HCT116 (cell line): Measurements from ENCODE around the gene VPS33A.

ENCODE experiments used
- ATF3 ChIP-seq: IDR thresholded peaks from 2 replicates; pipeline ENCODE4 v1.6.1; 2012
- CEBPB ChIP-seq: IDR thresholded peaks from 2 replicates; pipeline ENCODE4 v1.6.1; 2012; ENCODE audit warnings: low read depth
- EZH2 ChIP-seq: fragments of 200-600 bp; sonication (generic); IDR thresholded peaks from 2 replicates; pipeline ENCODE4 v1.6.1; 2017; ENCODE audit warnings: antibody characterized with exemption, mixed run types
- FOSL1 ChIP-seq: IDR thresholded peaks from 2 replicates; pipeline ENCODE4 v1.6.1; 2012; ENCODE audit warnings: low read depth
- POLR2A ChIP-seq: IDR thresholded peaks from 2 replicates; pipeline ENCODE4 v1.7.0; 2011; ENCODE audit warnings: borderline replicate concordance; ENCODE audit not compliant: insufficient read depth, insufficient read length; ENCODE audit errors: extremely low read depth
- POLR2AphosphoS5 ChIP-seq: IDR thresholded peaks from 2 replicates; pipeline ENCODE4 v1.6.1; 2011; ENCODE audit warnings: mild to moderate bottlenecking, low read depth, low read length, moderate library complexity
- SP1 ChIP-seq: IDR thresholded peaks from 2 replicates; pipeline ENCODE4 v1.6.1; 2012; ENCODE audit warnings: low read depth
- SRF ChIP-seq: IDR thresholded peaks from 2 replicates; pipeline ENCODE4 v1.6.1; 2012; ENCODE audit warnings: low read depth
- TF ChIP-seq, protein P1 (sequence below): IDR thresholded peaks from 2 replicates; pipeline ENCODE4 v1.6.1; 2012
- TF ChIP-seq, protein P2 (sequence below), 3 experiments: fragments of 200-600 bp in 1 of 3; sonication (generic) in 1 of 3; IDR thresholded peaks in 2 of 3; conservative IDR thresholded peaks in 1 of 3; 2 replicates each; pipeline ENCODE4 v1.5.1; 2012 to 2017; ENCODE audit warnings: low read depth in 2 of 3, low read length in 2 of 3, antibody characterized with exemption in 1 of 3, borderline replicate concordance in 1 of 3, control low read depth in 1 of 3, mild to moderate bottlenecking in 1 of 3, mixed read lengths in 1 of 3, mixed run types in 1 of 3, moderate library complexity in 1 of 3; ENCODE audit not compliant: insufficient read depth in 1 of 3

DNA sequence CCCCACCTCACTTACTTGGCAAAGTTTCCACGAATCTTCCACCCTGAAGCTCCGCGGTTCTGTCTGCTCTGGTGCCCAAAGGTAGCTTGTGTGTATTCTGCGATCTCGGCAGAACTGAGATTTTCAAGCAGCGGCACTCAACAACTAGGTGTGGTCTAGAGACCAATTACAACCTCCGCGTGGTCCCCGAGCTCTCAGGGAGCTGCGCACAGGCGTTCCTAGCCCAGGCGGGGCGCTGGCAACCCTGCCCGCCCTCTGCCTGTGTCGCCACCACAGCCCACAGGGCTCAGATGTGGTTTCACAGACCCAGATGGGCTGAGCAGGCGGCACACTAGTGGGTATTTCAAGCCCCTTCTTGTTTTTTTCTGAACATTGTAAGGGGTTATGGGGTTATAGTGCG lies 39.0 kb downstream of the VPS33A start:
- TF ChIP-seq, protein P1, sequence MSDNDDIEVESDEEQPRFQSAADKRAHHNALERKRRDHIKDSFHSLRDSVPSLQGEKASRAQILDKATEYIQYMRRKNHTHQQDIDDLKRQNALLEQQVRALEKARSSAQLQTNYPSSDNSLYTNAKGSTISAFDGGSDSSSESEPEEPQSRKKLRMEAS: no peak
- no peak for TF ChIP-seq POLR2A
- TF ChIP-seq, protein P2, sequence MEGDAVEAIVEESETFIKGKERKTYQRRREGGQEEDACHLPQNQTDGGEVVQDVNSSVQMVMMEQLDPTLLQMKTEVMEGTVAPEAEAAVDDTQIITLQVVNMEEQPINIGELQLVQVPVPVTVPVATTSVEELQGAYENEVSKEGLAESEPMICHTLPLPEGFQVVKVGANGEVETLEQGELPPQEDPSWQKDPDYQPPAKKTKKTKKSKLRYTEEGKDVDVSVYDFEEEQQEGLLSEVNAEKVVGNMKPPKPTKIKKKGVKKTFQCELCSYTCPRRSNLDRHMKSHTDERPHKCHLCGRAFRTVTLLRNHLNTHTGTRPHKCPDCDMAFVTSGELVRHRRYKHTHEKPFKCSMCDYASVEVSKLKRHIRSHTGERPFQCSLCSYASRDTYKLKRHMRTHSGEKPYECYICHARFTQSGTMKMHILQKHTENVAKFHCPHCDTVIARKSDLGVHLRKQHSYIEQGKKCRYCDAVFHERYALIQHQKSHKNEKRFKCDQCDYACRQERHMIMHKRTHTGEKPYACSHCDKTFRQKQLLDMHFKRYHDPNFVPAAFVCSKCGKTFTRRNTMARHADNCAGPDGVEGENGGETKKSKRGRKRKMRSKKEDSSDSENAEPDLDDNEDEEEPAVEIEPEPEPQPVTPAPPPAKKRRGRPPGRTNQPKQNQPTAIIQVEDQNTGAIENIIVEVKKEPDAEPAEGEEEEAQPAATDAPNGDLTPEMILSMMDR (IDR thresholded peaks at IDR 0.05 in 2 of 3, conservative IDR thresholded peaks at IDR 0.05 in 1 of 3; ENCODE audit: borderline replicate concordance in 1 of 3, insufficient read depth in 1 of 3, low read depth in 2 of 3, low read length in 2 of 3): no peak
- no peak for TF ChIP-seq POLR2AphosphoS5
- no peak for TF ChIP-seq EZH2
- TF ChIP-seq FOSL1: no peak
- no peak for TF ChIP-seq SP1
- TF ChIP-seq ATF3: no peak
- no peak for TF ChIP-seq CEBPB
- no peak for TF ChIP-seq SRF
